NCI-H1930 (cell line): ENCODE measurements around the gene OR6V1.

Experiments used
- DNase-seq, 2 experiments: peaks; one replicate each; lab custom pipeline; 2025; lab: John Stamatoyannopoulos, UW

Gene OR6V1

GRCh38 chr7:143052041-143052440 lies at the start of gene OR6V1:
Gene OR6V1 (plus strand): TSS chr7:143052341. CDS start chr7:143052341, 0 bp downstream.
- no peak for DNase-seq

GRCh38 chr7:143002898-143003297 lies 49.2 kb upstream of the OR6V1 start:
- DNase-seq = no peak

GRCh38 chr7:143003393-143004051 lies 48.6 kb upstream of the OR6V1 start:
- peak in 1 of 2 experiments; percentile 50 for DNase-seq

- DNase-seq = no peak
Observed at GRCh38 chr7:143005632-143006260, 46.4 kb upstream of the OR6V1 start.

GRCh38 chr7:143008007-143008901 lies 43.9 kb upstream of the OR6V1 start:
- DNase-seq = peak; percentile 58 to 74

GRCh38 chr7:143012001-143012400 lies 40.1 kb upstream of the OR6V1 start:
- DNase-seq = no peak

- DNase-seq = no peak
Observed at GRCh38 chr7:143012409-143012808, 39.7 kb upstream of the OR6V1 start.

GRCh38 chr7:143013473-143013872 lies 38.7 kb upstream of the OR6V1 start:
- no peak for DNase-seq

- no peak for DNase-seq
Observed at GRCh38 chr7:143013893-143014292, 38.2 kb upstream of the OR6V1 start.

- no peak for DNase-seq
Observed at GRCh38 chr7:143015084-143015483, 37.1 kb upstream of the OR6V1 start.

GRCh38 chr7:143015926-143016490 lies 36.1 kb upstream of the OR6V1 start:
- no peak for DNase-seq

GRCh38 chr7:143016996-143017395 lies 35.1 kb upstream of the OR6V1 start:
- no peak for DNase-seq

GRCh38 chr7:143018931-143019330 lies 33.2 kb upstream of the OR6V1 start:
- DNase-seq = no peak

- no peak for DNase-seq
Observed at GRCh38 chr7:143023047-143023446, 29.1 kb upstream of the OR6V1 start.

- DNase-seq = no peak
Observed at GRCh38 chr7:143025371-143025770, 26.8 kb upstream of the OR6V1 start.

GRCh38 chr7:143027032-143027431 lies 25.1 kb upstream of the OR6V1 start, which contains the start of gene OR9A2:
Gene OR9A2 (minus strand): TSS chr7:143027132. CDS start chr7:143027132, 0 bp downstream.
- DNase-seq = no peak

GRCh38 chr7:143027683-143028082 lies 24.5 kb upstream of the OR6V1 start:
- DNase-seq = no peak

GRCh38 chr7:143038635-143039034 lies 13.5 kb upstream of the OR6V1 start:
- DNase-seq = no peak

GRCh38 chr7:143040209-143040715 lies 11.9 kb upstream of the OR6V1 start:
- DNase-seq = no peak

- no peak for DNase-seq
Observed at GRCh38 chr7:143041346-143041745, 10.8 kb upstream of the OR6V1 start.

GRCh38 chr7:143042159-143042789 lies 9.9 kb upstream of the OR6V1 start:
- DNase-seq = no peak
